Gastrocnemius medialis (tissue), 4 donors: ENCODE data around the gene PLCB3.
"Not testable (repeated sequence)": the region's sequence is repeated elsewhere in the genome, so short reads cannot be mapped to it uniquely, and the experiment has no call there.

Experiments used
- POLR2A ChIP-seq, 2 donors: fragments of 450-650 bp; IDR thresholded peaks; one replicate each; pipeline ENCODE4 v1.6.1; 2017; ENCODE audit warnings: antibody characterized with exemption in 2 of 2, mild to moderate bottlenecking in 2 of 2, moderate library complexity in 2 of 2
- TF ChIP-seq, protein P1 (sequence below), 5 experiments: fragments of 450-650 bp in 3 of 5; fragments of 200-600 bp in 2 of 5; sonication (generic) in 2 of 5; IDR thresholded peaks in 4 of 5; conservative IDR thresholded peaks in 1 of 5; 1 replicate in 4 of 5; 2 replicates in 1 of 5; pipeline ENCODE4 v1.5.1; 2016 to 2019; ENCODE audit warnings: antibody characterized with exemption in 5 of 5, mild to moderate bottlenecking in 3 of 5, moderate library complexity in 3 of 5

DNA sequence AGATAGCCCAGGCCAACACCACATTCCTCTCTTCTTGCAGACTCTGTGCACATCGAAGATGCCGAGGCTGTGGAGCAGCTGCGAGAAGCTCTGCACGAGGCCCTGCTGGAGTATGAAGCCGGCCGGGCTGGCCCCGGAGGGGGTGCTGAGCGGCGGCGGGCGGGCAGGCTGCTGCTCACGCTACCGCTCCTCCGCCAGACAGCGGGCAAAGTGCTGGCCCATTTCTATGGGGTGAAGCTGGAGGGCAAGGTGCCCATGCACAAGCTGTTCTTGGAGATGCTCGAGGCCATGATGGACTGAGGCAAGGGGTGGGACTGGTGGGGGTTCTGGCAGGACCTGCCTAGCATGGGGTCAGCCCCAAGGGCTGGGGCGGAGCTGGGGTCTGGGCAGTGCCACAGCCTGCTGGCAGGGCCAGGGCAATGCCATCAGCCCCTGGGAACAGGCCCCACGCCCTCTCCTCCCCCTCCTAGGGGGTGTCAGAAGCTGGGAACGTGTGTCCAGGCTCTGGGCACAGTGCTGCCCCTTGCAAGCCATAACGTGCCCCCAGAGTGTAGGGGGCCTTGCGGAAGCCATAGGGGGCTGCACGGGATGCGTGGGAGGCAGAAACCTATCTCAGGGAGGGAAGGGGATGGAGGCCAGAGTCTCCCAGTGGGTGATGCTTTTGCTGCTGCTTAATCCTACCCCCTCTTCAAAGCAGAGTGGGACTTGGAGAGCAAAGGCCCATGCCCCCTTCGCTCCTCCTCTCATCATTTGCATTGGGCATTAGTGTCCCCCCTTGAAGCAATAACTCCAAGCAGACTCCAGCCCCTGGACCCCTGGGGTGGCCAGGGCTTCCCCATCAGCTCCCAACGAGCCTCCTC is 64.6 kb downstream of the PLCB3 start:
- TF ChIP-seq, protein P1, sequence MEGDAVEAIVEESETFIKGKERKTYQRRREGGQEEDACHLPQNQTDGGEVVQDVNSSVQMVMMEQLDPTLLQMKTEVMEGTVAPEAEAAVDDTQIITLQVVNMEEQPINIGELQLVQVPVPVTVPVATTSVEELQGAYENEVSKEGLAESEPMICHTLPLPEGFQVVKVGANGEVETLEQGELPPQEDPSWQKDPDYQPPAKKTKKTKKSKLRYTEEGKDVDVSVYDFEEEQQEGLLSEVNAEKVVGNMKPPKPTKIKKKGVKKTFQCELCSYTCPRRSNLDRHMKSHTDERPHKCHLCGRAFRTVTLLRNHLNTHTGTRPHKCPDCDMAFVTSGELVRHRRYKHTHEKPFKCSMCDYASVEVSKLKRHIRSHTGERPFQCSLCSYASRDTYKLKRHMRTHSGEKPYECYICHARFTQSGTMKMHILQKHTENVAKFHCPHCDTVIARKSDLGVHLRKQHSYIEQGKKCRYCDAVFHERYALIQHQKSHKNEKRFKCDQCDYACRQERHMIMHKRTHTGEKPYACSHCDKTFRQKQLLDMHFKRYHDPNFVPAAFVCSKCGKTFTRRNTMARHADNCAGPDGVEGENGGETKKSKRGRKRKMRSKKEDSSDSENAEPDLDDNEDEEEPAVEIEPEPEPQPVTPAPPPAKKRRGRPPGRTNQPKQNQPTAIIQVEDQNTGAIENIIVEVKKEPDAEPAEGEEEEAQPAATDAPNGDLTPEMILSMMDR (IDR thresholded peaks at IDR 0.05 in 4 of 5, conservative IDR thresholded peaks at IDR 0.05 in 1 of 5), result not testable (repeated sequence)
- not testable (repeated sequence) for TF ChIP-seq POLR2A (IDR thresholded peaks at IDR 0.05)
